ENCODE data around the gene GNAS-AS1. TPM values are rescaled to one million over a fixed set of nuclear protein-coding genes. Genes with fewer than 3 reads are reported as not detected.

The GNAS-AS1 gene
- total and polyA plus RNA-seq, 10 of the 15 experiments (the other 5 are each of a cell fraction or from before 2014, with no cell fraction given), result 0.06 to 2.7 (median 1.2) TPM

DNA sequence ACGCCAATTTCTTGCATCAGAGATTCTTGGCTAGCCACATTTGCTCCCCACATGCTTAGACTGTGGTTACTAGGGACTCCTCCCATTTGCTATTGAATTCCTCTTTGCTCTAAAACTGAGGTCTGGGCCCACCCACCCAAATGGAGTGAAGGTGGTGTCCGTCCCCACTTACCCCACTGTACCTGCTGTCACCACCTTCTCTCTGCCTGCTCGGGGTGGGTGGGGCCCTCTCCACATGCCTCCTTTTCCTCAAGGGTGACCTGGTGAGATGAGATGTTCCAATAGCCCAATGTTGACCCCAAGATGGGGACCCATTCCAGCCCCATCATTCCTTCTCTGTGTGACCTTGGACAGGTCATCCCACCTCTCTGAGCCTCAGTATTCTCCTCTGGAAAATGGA is 74.6 kb downstream of the GNAS-AS1 start:
- 2% methylated on average over 3 of the region's 3 CpGs for WGBS (ENCODE audit: insufficient coverage, insufficient replicate concordance, low lambda C conversion rate, missing lambda C conversion rate)
- in situ Hi-C loops (cut with MboI), result no loop called here
- H3K9ac ChIP-seq (ENCODE audit: control insufficient read depth, insufficient read depth, low read length), result no peak overlapping the region
- SMC1A ChIA-PET (ENCODE audit: uncharacterized antibody, unreplicated experiment), result no interaction called here
- BruUV-seq (replicated peaks), result no TSS peak
- CTCF ChIA-PET, result no interaction called here
- TF ChIP-seq EP300 (IDR thresholded peaks at IDR 0.05; ENCODE audit: borderline replicate concordance in 1 of 2, control insufficient read depth in 1 of 2, low read depth in 2 of 2, low read length in 2 of 2) (no peak), ZZZ3 (IDR thresholded peaks at IDR 0.05; ENCODE audit: control insufficient read depth, insufficient read length, low read depth) (no peak), ZNF622 (IDR thresholded peaks at IDR 0.05) (no peak), MXI1 (IDR thresholded peaks at IDR 0.05; ENCODE audit: low read depth, low read length) (no peak), TARDBP (IDR thresholded peaks at IDR 0.05; ENCODE audit: borderline replicate concordance) (no peak), ZBTB33 (IDR thresholded peaks at IDR 0.05) (no peak), SREBF1 (IDR thresholded peaks at IDR 0.05; ENCODE audit: low read length) (no peak), ZNF207 (IDR thresholded peaks at IDR 0.05; ENCODE audit: borderline replicate concordance) (no peak)
- no peaks in the 10 kb centered on the region for H4K20me1 ChIP-seq (ENCODE audit: control insufficient read depth, insufficient read depth)
- no peak overlapping the region for H2AFZ ChIP-seq (ENCODE audit: control insufficient read depth, low read depth, low read length)
- no peak overlapping the region for H3K4me3 ChIP-seq
- peaks cover 0 to 2% of the 10 kb centered on the region in 2 experiments; a peak in 3 of 4 replicates for H3K27me3 ChIP-seq (replicated peaks in 1 of 2; ENCODE audit: control insufficient read depth in 2 of 2, insufficient read depth in 2 of 2, low read length in 1 of 2)
- no peaks in the 10 kb centered on the region for H3K79me2 ChIP-seq (ENCODE audit: control insufficient read depth, insufficient read depth, low read length)
- POLR2A ChIA-PET, result no interaction called here
- H3K27ac ChIP-seq (ENCODE audit: control insufficient read depth, insufficient read depth), result no peak overlapping the region
- DNase-seq (ENCODE audit: low read depth, low spot score) (no peak), FAIRE-seq (no peak), ATAC-seq (no peak)
- RAD21 ChIA-PET (ENCODE audit: unreplicated experiment), result no interaction called here
- intact Hi-C loops (cut with micrococcal nuclease; ENCODE audit: unreplicated experiment), result no loop called here
- no peaks in the 10 kb centered on the region for H3K4me1 ChIP-seq (ENCODE audit: control insufficient read depth, insufficient read depth, low read length)
- H3K36me3 ChIP-seq (ENCODE audit: control insufficient read depth in 2 of 2, insufficient read depth in 2 of 2, low read length in 1 of 2), result no peaks in the 10 kb centered on the region
- no peak overlapping the region for H3K4me2 ChIP-seq (ENCODE audit: control insufficient read depth, insufficient read depth)
- no peaks in the 10 kb centered on the region for H3K9me3 ChIP-seq (replicated peaks; ENCODE audit: control insufficient read depth, insufficient read depth, low read length)
